ENCODE results near the gene TNFSF15.

TNFSF15 gene

DNA sequence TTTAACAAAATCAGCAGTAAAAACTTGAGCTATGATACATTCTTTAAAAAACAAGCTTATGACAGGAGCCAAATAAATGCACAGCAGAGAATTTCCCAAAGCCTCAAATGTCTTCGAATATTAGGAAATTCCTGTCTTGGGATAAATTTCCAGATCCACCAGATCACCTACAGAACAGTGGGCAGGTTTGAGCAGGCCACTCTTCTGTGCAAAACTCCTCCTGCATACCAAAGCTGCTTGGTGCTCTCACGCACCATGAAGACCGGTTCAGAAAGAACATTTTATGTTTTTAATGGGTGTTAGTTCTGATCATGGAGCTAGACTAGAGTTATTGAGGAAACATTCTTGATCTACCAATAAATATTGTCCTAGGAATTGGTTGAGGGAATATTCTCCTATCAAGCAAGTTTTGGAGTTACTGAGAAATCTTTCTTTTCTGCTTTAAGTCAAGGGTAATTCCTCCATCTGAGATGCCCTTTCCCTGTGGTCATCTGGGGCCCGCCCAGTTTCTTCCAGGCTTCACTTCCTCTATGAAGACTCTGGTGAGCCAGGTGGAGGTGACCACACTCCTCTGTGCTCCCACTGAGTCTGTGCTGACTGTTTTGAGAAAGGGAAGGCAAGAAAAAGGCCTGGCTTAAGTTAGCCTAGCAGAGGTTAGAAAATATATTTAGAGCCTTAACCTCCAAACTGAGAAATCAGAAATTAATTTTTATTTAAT, 17.9 kb downstream of the TNFSF15 start:
- H3K27ac ChIP-seq, result peak overlapping the region; percentile 57; the same call in 1 of the 2 replicates
- TF ChIP-seq, protein P1, sequence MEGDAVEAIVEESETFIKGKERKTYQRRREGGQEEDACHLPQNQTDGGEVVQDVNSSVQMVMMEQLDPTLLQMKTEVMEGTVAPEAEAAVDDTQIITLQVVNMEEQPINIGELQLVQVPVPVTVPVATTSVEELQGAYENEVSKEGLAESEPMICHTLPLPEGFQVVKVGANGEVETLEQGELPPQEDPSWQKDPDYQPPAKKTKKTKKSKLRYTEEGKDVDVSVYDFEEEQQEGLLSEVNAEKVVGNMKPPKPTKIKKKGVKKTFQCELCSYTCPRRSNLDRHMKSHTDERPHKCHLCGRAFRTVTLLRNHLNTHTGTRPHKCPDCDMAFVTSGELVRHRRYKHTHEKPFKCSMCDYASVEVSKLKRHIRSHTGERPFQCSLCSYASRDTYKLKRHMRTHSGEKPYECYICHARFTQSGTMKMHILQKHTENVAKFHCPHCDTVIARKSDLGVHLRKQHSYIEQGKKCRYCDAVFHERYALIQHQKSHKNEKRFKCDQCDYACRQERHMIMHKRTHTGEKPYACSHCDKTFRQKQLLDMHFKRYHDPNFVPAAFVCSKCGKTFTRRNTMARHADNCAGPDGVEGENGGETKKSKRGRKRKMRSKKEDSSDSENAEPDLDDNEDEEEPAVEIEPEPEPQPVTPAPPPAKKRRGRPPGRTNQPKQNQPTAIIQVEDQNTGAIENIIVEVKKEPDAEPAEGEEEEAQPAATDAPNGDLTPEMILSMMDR (conservative IDR thresholded peaks at IDR 0.05), result no peak

DNA sequence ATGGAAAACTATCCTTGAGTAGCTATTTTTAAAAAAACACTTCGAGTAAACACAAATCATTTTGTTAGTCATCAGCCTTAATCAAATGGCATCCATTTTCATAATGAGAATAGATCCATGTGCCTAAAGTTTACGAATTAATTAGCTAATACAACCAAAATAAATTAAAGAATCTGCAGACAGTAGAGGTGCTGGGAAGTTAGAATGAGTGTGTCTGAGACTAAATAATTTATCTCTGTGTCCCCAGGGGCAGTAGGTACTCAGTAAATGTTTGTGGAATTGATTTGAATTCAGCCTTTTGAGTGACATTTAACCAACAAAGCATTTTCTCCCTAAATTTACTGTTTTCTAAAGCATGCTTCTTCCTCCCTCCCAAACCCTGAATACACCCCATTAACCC, 18.6 kb downstream of the TNFSF15 start:
- TF ChIP-seq, protein P1 (conservative IDR thresholded peaks at IDR 0.05), result no peak
- H3K27ac ChIP-seq, result no peak overlapping the region

DNA sequence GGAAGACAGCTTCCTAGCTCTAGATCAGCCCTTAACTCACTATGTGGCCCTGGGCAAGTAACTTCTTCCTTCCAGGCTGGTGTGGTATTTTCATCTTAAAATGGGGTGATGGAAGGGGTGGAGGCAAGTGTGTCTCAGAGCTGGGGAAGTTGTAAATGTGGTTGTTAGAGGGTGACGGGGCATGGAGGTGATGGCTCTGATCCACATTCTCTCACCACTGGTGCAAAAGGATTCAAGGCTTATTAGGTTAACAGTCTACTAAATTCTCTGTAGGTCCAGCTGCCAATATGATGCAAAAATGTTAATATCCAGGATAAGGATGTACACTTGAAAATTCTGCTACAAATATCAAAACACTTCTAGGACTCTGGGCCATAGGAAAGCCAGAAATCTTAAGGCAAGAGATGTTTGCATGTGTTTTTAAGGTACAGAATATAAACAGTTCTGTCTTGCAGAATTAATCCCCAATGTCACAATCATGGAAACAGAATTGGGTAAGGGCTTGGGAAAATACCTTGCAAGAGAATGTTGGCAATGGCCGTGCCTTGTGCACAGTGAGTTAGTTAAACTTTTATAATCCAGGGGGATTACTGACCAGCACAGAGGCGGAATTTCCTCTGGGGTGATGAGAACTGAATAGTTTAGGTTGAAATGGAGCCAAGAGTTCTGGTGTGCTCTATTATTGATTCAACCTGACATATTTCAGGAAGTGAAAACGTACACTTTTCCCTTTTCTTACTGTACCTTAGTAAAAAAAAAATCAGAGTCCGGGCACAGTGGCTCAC, 19.8 kb downstream of the TNFSF15 start:
- TF ChIP-seq, protein P1 (conservative IDR thresholded peaks at IDR 0.05), result no peak
- H3K27ac ChIP-seq, result no peak overlapping the region

DNA sequence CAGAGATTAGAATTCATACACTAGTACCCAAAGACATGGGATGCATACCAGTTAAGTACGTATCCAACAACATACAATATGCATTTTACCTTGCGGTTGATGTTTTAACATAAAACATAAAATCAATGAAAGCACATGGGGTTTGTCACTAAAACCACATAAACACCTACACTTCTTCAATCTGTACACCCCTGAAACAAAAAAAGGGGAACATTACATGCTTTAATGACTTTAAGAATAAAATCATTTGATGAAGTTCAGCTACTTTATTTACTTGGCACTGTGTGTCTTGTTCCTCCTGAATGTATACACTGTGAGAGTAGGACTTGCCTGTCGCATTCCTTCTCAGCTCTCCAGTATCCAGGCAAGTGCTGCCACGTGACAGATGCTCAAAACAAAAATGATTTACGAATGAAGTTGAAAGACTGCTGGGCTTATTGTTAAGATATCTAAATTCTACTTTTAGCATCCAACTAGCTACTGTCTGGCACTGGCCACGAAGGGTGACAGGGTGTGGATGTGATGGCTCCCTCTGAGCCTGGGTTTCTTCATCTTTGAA, 21.0 kb downstream of the TNFSF15 start:
- no peak overlapping the region for H3K27ac ChIP-seq
- TF ChIP-seq, protein P1 (conservative IDR thresholded peaks at IDR 0.05), result no peak

DNA sequence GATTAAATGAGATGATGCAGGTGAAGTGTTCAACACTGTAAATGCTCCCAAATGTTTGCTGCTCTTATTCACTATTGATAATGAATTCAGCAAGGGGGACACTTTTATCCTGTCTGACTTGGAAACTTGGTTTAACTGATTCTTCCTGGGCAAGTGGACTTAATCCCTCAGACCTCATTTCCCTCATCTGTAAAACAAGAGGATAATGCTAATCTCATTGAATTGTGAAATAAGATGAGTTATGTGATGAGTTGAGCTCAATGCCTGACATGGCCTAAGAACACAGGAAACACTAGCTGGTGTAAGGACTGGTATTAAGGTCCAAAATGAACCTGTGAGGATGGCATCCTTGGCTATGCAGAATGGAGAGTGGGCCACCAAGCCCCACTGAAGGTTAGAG, 23.3 kb downstream of the TNFSF15 start:
- TF ChIP-seq, protein P1 (conservative IDR thresholded peaks at IDR 0.05), result no peak
- H3K27ac ChIP-seq, result no peak overlapping the region

DNA sequence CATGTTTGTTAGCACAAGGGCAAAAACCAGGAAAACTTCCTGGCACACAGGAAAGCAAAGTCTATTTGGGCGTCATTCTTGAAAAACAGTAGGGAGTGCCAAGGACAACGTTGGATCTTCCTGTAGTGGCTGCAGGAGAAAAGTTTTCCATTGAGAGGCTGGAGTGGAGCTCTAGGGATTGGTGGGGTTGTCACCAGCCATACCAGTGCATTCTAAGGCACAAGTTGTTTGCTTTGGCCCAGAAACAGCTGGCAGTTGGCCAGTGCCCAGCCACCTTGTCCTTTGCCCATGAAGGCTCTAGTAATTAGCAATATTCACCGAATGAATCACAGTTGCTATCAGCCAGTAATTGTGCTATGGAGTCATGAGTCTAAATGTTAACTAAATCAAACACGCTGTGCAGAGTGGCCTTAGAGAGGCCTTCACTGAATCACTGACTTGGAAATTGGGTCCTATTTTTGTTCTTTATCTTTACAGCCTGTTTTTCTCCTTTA, 26.4 kb downstream of the TNFSF15 start:
- H3K27ac ChIP-seq, result peak overlapping the region; percentile 66
- TF ChIP-seq, protein P1 (conservative IDR thresholded peaks at IDR 0.05), result no peak
